ENCODE data around the gene SAYSD1.

Gene SAYSD1

GRCh38 chr6:39107641-39108040 lies 7.3 kb downstream of the SAYSD1 start:
- no peak for DNase-seq

GRCh38 chr6:39107034-39107433 lies 8.0 kb downstream of the SAYSD1 start:
- DNase-seq, result no peak

GRCh38 chr6:39104528-39104927 lies 10.5 kb downstream of the SAYSD1 start:
- no peak for DNase-seq

GRCh38 chr6:39102821-39103136 lies 12.2 kb downstream of the SAYSD1 start:
- peak; percentile 12 for DNase-seq

GRCh38 chr6:39102071-39102820 lies 12.7 kb downstream of the SAYSD1 start:
- DNase-seq, result peak; percentile 82

GRCh38 chr6:39100358-39100757 lies 14.6 kb downstream of the SAYSD1 start:
- DNase-seq, result peak; percentile 2

- no peak for DNase-seq
Observed at GRCh38 chr6:39095578-39095977, 19.4 kb downstream of the SAYSD1 start.

- DNase-seq, result no peak
Observed at GRCh38 chr6:39093149-39093708, 21.8 kb downstream of the SAYSD1 start.

GRCh38 chr6:39092124-39092523 lies 22.9 kb downstream of the SAYSD1 start:
- no peak for DNase-seq

GRCh38 chr6:39091220-39091619 lies 23.8 kb downstream of the SAYSD1 start:
- no peak for DNase-seq

GRCh38 chr6:39090036-39090435 lies 24.9 kb downstream of the SAYSD1 start:
- DNase-seq, result no peak

GRCh38 chr6:39088331-39088730 lies 26.7 kb downstream of the SAYSD1 start:
- DNase-seq, result peak; percentile 53

- DNase-seq, result no peak
Observed at GRCh38 chr6:39087197-39087596, 27.8 kb downstream of the SAYSD1 start.

GRCh38 chr6:39086711-39087110 lies 28.3 kb downstream of the SAYSD1 start:
- DNase-seq, result no peak

- no peak for DNase-seq
Observed at GRCh38 chr6:39086294-39086693, 28.7 kb downstream of the SAYSD1 start.

- DNase-seq, result no peak
Observed at GRCh38 chr6:39085129-39085797, 29.7 kb downstream of the SAYSD1 start.

GRCh38 chr6:39084506-39084905 lies 30.5 kb downstream of the SAYSD1 start:
- DNase-seq, result no peak

GRCh38 chr6:39083231-39083634 lies 31.8 kb downstream of the SAYSD1 start:
- no peak for DNase-seq

- DNase-seq, result no peak
Observed at GRCh38 chr6:39082310-39082709, 32.7 kb downstream of the SAYSD1 start.

- no peak for DNase-seq
Observed at GRCh38 chr6:39080246-39080875, 34.6 kb downstream of the SAYSD1 start.

GRCh38 chr6:39079197-39080125 lies 35.5 kb downstream of the SAYSD1 start:
- DNase-seq, result no peak

GRCh38 chr6:39078695-39079094 lies 36.3 kb downstream of the SAYSD1 start:
- DNase-seq, result no peak
